Measurements from ENCODE around the gene ACSS2. TPM values are rescaled to one million over a fixed set of nuclear protein-coding genes. Genes with fewer than 3 reads are reported as not detected.
"Not testable (repeated sequence)": the region's sequence is repeated elsewhere in the genome, so short reads cannot be mapped to it uniquely, and the experiment has no call there.

Gene ACSS2
- total RNA-seq, 1 donor from 2014 or later: 53.2 TPM

DNA sequence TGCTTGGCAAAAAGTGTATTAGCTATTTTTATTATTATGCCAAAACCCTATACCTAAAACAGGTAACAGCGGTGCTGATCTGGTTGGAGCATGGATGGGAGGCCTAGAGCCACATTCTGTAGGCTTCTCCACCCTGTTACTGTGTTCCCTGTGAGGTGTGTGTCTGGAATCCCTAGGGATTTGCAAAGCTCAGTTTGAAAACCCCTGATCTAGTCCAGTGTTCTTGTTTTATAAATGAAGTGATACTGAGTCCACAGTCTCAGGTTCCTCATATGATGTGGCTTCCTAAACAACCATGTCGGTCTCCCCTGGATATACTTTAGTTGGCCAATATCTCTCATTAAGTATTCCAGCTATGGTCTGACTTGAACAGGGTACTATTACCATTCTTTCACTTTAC, 16.3 kb downstream of the ACSS2 start:
- peaks cover 6% of the 10 kb centered on the region for H3K4me1 Mint-ChIP-seq (ENCODE audit: unreplicated experiment)
- TF ChIP-seq, protein P1, sequence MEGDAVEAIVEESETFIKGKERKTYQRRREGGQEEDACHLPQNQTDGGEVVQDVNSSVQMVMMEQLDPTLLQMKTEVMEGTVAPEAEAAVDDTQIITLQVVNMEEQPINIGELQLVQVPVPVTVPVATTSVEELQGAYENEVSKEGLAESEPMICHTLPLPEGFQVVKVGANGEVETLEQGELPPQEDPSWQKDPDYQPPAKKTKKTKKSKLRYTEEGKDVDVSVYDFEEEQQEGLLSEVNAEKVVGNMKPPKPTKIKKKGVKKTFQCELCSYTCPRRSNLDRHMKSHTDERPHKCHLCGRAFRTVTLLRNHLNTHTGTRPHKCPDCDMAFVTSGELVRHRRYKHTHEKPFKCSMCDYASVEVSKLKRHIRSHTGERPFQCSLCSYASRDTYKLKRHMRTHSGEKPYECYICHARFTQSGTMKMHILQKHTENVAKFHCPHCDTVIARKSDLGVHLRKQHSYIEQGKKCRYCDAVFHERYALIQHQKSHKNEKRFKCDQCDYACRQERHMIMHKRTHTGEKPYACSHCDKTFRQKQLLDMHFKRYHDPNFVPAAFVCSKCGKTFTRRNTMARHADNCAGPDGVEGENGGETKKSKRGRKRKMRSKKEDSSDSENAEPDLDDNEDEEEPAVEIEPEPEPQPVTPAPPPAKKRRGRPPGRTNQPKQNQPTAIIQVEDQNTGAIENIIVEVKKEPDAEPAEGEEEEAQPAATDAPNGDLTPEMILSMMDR (IDR thresholded peaks at IDR 0.05; ENCODE audit: unreplicated experiment): no peak
- no peak overlapping the region for H3K4me3 Mint-ChIP-seq (ENCODE audit: unreplicated experiment)
- no peaks in the 10 kb centered on the region for H3K9me3 Mint-ChIP-seq (ENCODE audit: unreplicated experiment)
- peaks cover 8% of the 10 kb centered on the region for H3K36me3 Mint-ChIP-seq (ENCODE audit: low read depth, unreplicated experiment)
- no peak for DNase-seq (ENCODE audit: low spot score)
- no peak overlapping the region for H3K27ac Mint-ChIP-seq (ENCODE audit: unreplicated experiment)
- H3K27me3 Mint-ChIP-seq (ENCODE audit: unreplicated experiment): peaks cover 1% of the 10 kb centered on the region

DNA sequence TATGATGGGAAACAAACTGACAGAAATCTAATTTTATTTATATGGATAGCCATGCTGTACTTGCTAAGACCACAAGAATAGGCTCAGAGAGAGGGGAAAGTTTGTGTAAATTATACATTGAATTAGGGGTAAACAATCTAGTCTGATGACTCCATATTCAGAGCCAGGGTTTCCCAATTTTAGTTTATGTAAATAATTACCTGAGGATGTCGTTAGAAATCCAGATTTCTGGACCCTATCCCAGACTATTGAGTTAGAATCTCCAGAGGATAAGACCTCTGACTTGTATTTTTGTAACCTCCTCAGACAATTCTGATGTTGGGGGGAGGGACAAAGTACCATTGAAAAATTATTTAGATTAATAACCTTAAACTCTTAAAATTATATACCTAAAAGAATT, 18.3 kb downstream of the ACSS2 start:
- TF ChIP-seq, protein P1 (IDR thresholded peaks at IDR 0.05; ENCODE audit: unreplicated experiment): no peak
- Mint-ChIP-seq H3K36me3 (ENCODE audit: low read depth, unreplicated experiment) (peaks cover 9% of the 10 kb centered on the region), H3K4me3 (ENCODE audit: unreplicated experiment) (no peak overlapping the region), H3K27me3 (ENCODE audit: unreplicated experiment) (peaks cover under 1% of the 10 kb centered on the region), H3K9me3 (ENCODE audit: unreplicated experiment) (no peaks in the 10 kb centered on the region), H3K4me1 (ENCODE audit: unreplicated experiment) (peaks cover 6% of the 10 kb centered on the region), H3K27ac (ENCODE audit: unreplicated experiment) (no peak overlapping the region)
- no peak for DNase-seq (ENCODE audit: low spot score)

DNA sequence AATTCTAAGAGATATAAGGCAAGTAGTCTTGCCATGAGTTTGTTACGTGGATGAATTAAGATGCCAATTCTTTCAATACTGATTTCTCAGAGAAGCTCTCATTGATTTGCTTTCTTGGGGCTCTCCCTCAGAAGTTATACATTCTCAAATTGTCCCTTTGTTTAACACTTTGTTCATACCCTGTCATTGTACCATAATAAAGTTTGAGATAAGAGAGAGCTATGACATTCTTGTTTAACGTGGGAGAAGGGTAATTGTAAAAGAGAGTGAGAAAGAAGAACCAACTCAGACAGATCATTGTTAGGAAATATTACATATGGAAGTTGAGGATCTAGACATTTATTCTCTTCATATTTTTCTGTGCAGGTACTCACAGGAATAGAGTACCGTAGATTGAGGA, 19.1 kb downstream of the ACSS2 start:
- TF ChIP-seq, protein P1 (IDR thresholded peaks at IDR 0.05; ENCODE audit: unreplicated experiment): no peak
- no peak overlapping the region for H3K4me3 Mint-ChIP-seq (ENCODE audit: unreplicated experiment)
- H3K9me3 Mint-ChIP-seq (ENCODE audit: unreplicated experiment): no peaks in the 10 kb centered on the region
- peaks cover 12% of the 10 kb centered on the region for H3K36me3 Mint-ChIP-seq (ENCODE audit: low read depth, unreplicated experiment)
- peaks cover 6% of the 10 kb centered on the region for H3K4me1 Mint-ChIP-seq (ENCODE audit: unreplicated experiment)
- DNase-seq (ENCODE audit: low spot score): no peak
- no peak overlapping the region for H3K27ac Mint-ChIP-seq (ENCODE audit: unreplicated experiment)
- no peaks in the 10 kb centered on the region for H3K27me3 Mint-ChIP-seq (ENCODE audit: unreplicated experiment)

DNA sequence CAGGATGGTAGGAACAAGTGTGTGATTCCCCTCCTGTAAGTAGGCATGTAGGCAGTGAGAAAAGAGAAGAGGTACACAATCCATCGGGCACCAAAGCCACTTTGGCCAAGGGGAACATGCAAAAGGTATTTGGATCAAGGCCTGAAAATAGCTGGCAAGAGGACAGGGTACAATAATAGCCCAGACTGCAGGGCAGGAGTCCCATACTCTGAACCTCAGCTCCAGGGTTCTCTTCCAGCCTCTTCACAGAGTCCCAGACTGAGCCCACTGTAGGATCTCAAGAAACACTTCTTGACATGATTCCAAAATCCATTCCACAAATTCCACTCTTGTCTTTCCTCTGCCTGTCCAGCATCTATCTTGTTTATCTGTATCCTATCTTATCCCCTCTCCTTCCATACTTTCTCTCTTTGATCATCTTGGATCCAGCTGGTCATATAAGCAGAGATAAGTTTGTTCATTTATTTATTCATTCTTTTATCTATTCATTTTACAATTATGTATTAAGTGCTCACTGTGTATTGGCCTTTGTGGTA, 19.7 kb downstream of the ACSS2 start:
- Mint-ChIP-seq H3K4me3 (ENCODE audit: unreplicated experiment) (no peak overlapping the region), H3K27me3 (ENCODE audit: unreplicated experiment) (no peaks in the 10 kb centered on the region), H3K27ac (ENCODE audit: unreplicated experiment) (no peak overlapping the region), H3K36me3 (ENCODE audit: low read depth, unreplicated experiment) (peaks cover 12% of the 10 kb centered on the region), H3K4me1 (ENCODE audit: unreplicated experiment) (peaks cover 6% of the 10 kb centered on the region), H3K9me3 (ENCODE audit: unreplicated experiment) (no peaks in the 10 kb centered on the region)
- TF ChIP-seq, protein P1 (IDR thresholded peaks at IDR 0.05; ENCODE audit: unreplicated experiment): no peak
- DNase-seq (ENCODE audit: low spot score): no peak

DNA sequence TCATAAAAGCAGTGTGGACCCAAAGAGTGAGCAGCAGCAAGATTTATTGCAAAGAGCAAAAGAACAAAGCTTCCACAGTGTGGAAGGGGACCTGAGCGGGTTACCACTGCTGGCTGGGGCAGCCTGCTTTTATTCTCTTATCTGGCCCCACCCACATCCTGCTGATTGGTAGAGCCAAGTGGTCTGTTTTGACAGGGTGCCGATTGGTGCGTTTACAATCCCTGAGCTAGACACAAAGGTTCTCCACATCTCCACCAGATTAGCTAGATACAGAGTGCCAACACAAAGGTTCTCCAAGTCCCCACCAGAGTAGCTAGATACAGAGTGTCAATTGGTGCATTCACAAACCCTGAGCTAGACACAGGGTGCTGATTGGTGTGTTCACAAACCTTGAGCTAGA, 21.7 kb downstream of the ACSS2 start:
- Mint-ChIP-seq H3K4me3 (ENCODE audit: unreplicated experiment) (peak overlapping the region; percentile 31), H3K36me3 (ENCODE audit: low read depth, unreplicated experiment) (peaks cover 12% of the 10 kb centered on the region)
- H3K4me1 Mint-ChIP-seq (ENCODE audit: unreplicated experiment); DNase-seq (ENCODE audit: low spot score); H3K27ac Mint-ChIP-seq (ENCODE audit: unreplicated experiment); H3K27me3 Mint-ChIP-seq (ENCODE audit: unreplicated experiment); H3K9me3 Mint-ChIP-seq (ENCODE audit: unreplicated experiment): not testable (repeated sequence)

DNA sequence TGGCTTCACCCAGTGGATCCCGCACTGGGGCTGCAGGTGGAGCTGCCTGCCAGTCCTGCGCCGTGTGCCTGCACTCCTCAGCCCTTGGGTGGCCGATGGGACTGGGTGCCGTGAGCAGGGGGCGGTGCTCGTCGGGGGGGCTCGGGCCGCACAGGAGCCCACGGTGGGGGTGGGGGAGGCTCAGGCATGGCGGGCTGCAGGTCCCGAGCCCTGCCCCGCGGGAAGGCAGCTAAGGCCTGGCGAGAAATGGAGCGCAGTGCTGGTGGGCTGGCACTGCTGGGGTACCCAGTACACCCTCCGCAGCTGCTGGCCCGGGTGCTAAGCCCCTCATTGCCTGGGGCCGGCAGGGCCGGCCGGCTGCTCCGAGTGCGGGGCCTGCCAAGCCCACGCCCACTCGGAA, 22.3 kb downstream of the ACSS2 start:
- H3K27ac Mint-ChIP-seq (ENCODE audit: unreplicated experiment); H3K4me3 Mint-ChIP-seq (ENCODE audit: unreplicated experiment); H3K4me1 Mint-ChIP-seq (ENCODE audit: unreplicated experiment); DNase-seq (ENCODE audit: low spot score); H3K27me3 Mint-ChIP-seq (ENCODE audit: unreplicated experiment); H3K9me3 Mint-ChIP-seq (ENCODE audit: unreplicated experiment): not testable (repeated sequence)
- H3K36me3 Mint-ChIP-seq (ENCODE audit: low read depth, unreplicated experiment): peaks cover 12% of the 10 kb centered on the region
